ENCODE data around the gene LRRC8D. TPM values are rescaled to one million over a fixed set of nuclear protein-coding genes. Genes with fewer than 3 reads are reported as not detected.

The LRRC8D gene
- total RNA-seq, 4 donors from 2014 or later, result 14.4 to 17.7 (median 15.7) TPM

- TF ChIP-seq CTCF (IDR thresholded peaks at IDR 0.05) (no peak), POLR2A (IDR thresholded peaks at IDR 0.05) (no peak)
- 51 to 52% methylated on average over 5 of the region's 5 CpGs for WGBS, 2 donors
- intact Hi-C loops (cut with DNase I; ENCODE audit: low total_unique reads), result no loop called here
- DNase-seq (ENCODE audit: low spot score in 2 of 2), result no peak
- H3K4me3 ChIP-seq (ENCODE audit: low read depth, poor library complexity, severe bottlenecking), result no peak overlapping the region
Observed at GRCh38 chr1:89927049-89927448, 106.2 kb downstream of the LRRC8D start.

DNA sequence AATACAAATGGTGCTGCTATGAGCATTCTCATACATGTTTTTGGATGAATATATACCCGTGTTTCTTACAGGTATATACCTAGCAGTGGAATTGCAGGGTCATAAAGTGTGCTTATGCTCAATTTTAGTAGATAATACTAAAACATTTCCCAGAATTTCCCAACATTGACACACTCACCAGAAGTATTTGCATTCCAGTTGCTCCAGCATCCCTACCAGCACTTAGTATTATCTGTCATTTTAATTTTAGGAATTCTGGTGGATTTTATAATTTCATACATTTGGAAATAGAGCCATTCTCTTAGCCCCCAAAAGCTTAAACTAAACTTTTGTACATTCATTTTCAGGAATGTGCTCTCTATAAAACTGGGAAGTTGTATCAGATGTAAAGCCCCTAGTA, 106.6 kb downstream of the LRRC8D start:
- no peak for DNase-seq (ENCODE audit: low spot score in 2 of 2)
- TF ChIP-seq CTCF (IDR thresholded peaks at IDR 0.05) (no peak), POLR2A (IDR thresholded peaks at IDR 0.05) (no peak)
- 53 to 83% methylated on average over 1 of the region's 1 CpG for WGBS, 2 donors
- intact Hi-C loops (cut with DNase I; ENCODE audit: low total_unique reads), result no loop called here
- no peak overlapping the region for H3K4me3 ChIP-seq (ENCODE audit: low read depth, poor library complexity, severe bottlenecking)

DNA sequence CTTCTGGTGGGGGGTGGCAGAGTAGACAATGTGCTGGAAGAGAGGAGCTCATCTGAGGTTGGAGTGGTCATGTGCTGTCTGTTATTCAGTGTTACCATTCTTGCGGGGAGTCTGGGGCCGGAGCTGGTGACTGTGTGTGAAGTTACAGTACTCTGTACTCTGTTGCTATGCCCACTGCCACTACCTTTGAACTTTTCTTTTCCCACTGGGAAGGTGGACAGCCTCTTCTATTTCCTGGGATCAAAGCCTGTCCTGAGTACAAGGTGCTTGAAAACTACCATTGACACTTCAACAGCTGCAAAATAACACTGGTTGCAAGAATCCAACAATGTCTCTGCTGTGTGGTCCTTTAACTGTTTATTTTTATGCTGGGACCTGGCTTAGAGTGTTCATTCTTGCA, 107.7 kb downstream of the LRRC8D start:
- TF ChIP-seq POLR2A (IDR thresholded peaks at IDR 0.05) (no peak), CTCF (IDR thresholded peaks at IDR 0.05) (no peak)
- no peak for DNase-seq (ENCODE audit: low spot score in 2 of 2)
- no peak overlapping the region for H3K4me3 ChIP-seq (ENCODE audit: low read depth, poor library complexity, severe bottlenecking)
- intact Hi-C loops (cut with DNase I; ENCODE audit: low total_unique reads), result no loop called here
- WGBS, 2 donors, result 89 to 98% methylated on average over 2 of the region's 2 CpGs

DNA sequence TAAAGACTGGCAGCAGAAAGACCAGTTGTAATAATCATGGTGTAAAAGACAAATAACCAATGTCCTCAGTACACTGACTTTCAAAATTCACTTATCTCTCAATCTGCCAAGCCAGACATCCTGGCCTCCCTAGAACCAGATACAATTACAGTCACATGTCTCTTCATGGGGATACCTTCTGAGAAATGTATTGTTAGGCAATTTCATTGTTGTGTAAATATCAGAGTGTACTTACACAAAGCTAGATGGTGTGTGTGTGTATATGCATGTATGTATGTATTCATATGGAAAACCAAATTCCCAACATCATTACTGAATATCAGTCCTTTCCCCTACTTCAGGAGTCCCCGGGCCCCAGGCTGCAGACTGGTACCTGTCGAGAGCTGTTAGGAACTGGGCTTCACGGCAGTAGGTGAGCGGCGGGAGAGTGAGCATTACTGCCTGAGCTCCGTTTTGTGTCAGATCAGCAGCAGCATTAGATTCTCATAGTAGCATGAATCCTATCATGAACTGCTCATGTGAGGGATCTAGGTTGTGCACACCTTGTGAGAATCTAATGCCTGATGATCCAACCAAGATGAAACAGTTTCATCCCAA, 108.7 kb downstream of the LRRC8D start:
- intact Hi-C loops (cut with DNase I; ENCODE audit: low total_unique reads), result no loop called here
- H3K4me3 ChIP-seq (ENCODE audit: low read depth, poor library complexity, severe bottlenecking), result no peak overlapping the region
- no peak for DNase-seq (ENCODE audit: low spot score in 2 of 2)
- TF ChIP-seq POLR2A (IDR thresholded peaks at IDR 0.05) (no peak), CTCF (IDR thresholded peaks at IDR 0.05) (no peak)
- WGBS, 2 donors, result 93 to 95% methylated on average over 6 of the region's 6 CpGs

- WGBS, 2 donors, result 82 to 92% methylated on average over 2 of the region's 2 CpGs
- H3K4me3 ChIP-seq (ENCODE audit: low read depth, poor library complexity, severe bottlenecking), result no peak overlapping the region
- intact Hi-C loops (cut with DNase I; ENCODE audit: low total_unique reads), result no loop called here
- no peak for DNase-seq (ENCODE audit: low spot score in 2 of 2)
- no peak for TF ChIP-seq CTCF (IDR thresholded peaks at IDR 0.05)
- TF ChIP-seq POLR2A (IDR thresholded peaks at IDR 0.05), result no peak
Observed at GRCh38 chr1:89930579-89930978, 109.7 kb downstream of the LRRC8D start.

DNA sequence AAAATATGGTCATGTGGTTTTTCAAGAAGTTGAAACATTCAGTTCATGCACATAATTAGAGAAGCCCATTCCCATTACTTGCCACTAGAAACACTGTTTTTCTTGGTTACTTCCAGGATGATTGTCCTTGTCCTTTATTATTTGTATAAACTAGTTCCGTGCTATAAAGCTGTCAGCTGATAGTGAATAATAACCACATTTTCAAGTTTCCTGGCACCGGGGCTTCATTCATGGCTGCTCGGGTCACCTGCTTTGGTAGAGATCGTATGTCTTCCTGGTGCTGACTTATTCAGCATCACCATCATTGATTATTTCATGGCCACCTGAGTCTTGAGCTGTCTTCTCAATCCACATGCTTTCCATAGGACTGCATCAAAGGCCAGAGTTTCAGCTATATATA, 111.1 kb downstream of the LRRC8D start:
- H3K4me3 ChIP-seq (ENCODE audit: low read depth, poor library complexity, severe bottlenecking), result no peak overlapping the region
- WGBS, 2 donors, result 87 to 90% methylated on average over 4 of the region's 4 CpGs
- TF ChIP-seq CTCF (IDR thresholded peaks at IDR 0.05) (no peak), POLR2A (IDR thresholded peaks at IDR 0.05) (no peak)
- no peak for DNase-seq (ENCODE audit: low spot score in 2 of 2)
- intact Hi-C loops (cut with DNase I; ENCODE audit: low total_unique reads), result no loop called here

Data from lower leg skin (tissue), 4 donors.